EL (cell line): ENCODE measurements around the gene FMN2.

Source experiments
- DNase-seq: peaks from one replicate; pipeline ENCODE4 v3.0.0-alpha.2; 2016

FMN2 gene

GRCh38 chr1:240457203-240457602, 365.5 kb downstream of the FMN2 start:
- no peak for DNase-seq

GRCh38 chr1:240462277-240462676, 370.6 kb downstream of the FMN2 start:
- no peak for DNase-seq

GRCh38 chr1:240462766-240463395, 371.2 kb downstream of the FMN2 start:
- DNase-seq: no peak

- DNase-seq: no peak
Measured at GRCh38 chr1:240464099-240464498, 372.4 kb downstream of the FMN2 start.

- no peak for DNase-seq
Measured at GRCh38 chr1:240465531-240465940, 373.9 kb downstream of the FMN2 start.

- DNase-seq: no peak
Measured at GRCh38 chr1:240466509-240466908, 374.8 kb downstream of the FMN2 start.

GRCh38 chr1:240467895-240468294, 376.2 kb downstream of the FMN2 start:
- no peak for DNase-seq

- no peak for DNase-seq
Measured at GRCh38 chr1:240468656-240469055, 377.0 kb downstream of the FMN2 start.

- peak; percentile 53 for DNase-seq
Measured at GRCh38 chr1:240474133-240474614, 382.5 kb downstream of the FMN2 start.

GRCh38 chr1:240475832-240476231, 384.1 kb downstream of the FMN2 start:
- no peak for DNase-seq

- DNase-seq: no peak
Measured at GRCh38 chr1:240478536-240478935, 386.9 kb downstream of the FMN2 start.

GRCh38 chr1:240484804-240485443, 393.2 kb downstream of the FMN2 start:
- DNase-seq: no peak

- peak; percentile 32 for DNase-seq
Measured at GRCh38 chr1:240486611-240487010, 394.9 kb downstream of the FMN2 start.

- no peak for DNase-seq
Measured at GRCh38 chr1:240487493-240487892, 395.8 kb downstream of the FMN2 start.

- peak; percentile 82 for DNase-seq
Measured at GRCh38 chr1:240491156-240491555, 399.5 kb downstream of the FMN2 start.

- no peak for DNase-seq
Measured at GRCh38 chr1:240491796-240492195, 400.1 kb downstream of the FMN2 start.

- peak; percentile 27 for DNase-seq
Measured at GRCh38 chr1:240492832-240493440, 401.3 kb downstream of the FMN2 start.

- DNase-seq: no peak
Measured at GRCh38 chr1:240495601-240496000, 403.9 kb downstream of the FMN2 start.

- no peak for DNase-seq
Measured at GRCh38 chr1:240496356-240496755, 404.7 kb downstream of the FMN2 start.

- DNase-seq: peak; percentile 33
Measured at GRCh38 chr1:240496941-240497340, 405.3 kb downstream of the FMN2 start.

- DNase-seq: no peak
Measured at GRCh38 chr1:240497908-240498307, 406.2 kb downstream of the FMN2 start.

- no peak for DNase-seq
Measured at GRCh38 chr1:240498335-240498734, 406.7 kb downstream of the FMN2 start.

GRCh38 chr1:240499012-240499411, 407.3 kb downstream of the FMN2 start:
- DNase-seq: peak; percentile 65

- DNase-seq: no peak
Measured at GRCh38 chr1:240500647-240501046, 409.0 kb downstream of the FMN2 start.
